CD4-positive, alpha-beta T cell treated with Interleukin-21 for 1 hour (primary cell): ENCODE data around the gene OVCA2.
"Not testable (repeated sequence)": the region's sequence is repeated elsewhere in the genome, so short reads cannot be mapped to it uniquely, and the experiment has no call there.

Experiments used
- DNase-seq: peaks from one replicate; pipeline ENCODE4 v3.0.0-alpha.2; 2020

Gene OVCA2

DNA sequence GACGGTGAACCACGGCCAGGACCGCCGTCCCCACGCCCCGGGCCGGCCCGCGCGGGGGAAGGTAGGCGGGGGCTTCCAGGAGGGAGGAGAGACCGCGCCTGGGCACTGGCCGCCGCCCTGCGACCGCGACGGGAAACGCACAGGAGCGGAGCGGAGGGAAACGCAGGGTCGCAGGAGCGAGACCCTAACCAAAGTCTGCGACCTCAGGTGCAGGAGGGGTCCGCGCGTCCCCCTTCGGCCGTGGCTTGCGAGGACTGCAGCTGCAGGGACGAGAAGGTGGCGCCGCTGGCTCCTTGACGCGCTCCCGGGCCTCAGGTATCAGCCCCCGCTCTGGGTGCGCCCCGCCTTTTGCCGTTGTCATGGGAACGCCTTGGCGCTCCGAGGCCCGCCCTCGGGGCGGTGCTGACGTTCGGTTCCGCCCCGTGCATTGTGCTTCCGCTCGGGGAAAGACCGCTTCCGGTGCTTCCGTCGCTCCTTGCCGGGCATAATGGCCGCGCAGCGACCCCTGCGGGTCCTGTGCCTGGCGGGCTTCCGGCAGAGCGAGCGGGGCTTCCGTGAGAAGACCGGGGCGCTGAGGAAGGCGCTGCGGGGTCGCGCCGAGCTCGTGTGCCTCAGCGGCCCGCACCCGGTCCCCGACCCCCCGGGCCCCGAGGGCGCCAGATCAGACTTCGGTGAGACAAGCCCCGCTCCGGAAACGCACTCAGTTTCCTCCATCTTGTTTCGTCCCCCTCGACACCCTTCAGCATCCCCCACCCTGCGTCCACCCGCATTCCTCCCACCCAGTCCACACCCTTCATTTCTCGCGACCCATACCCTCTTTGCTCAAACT lies at the start of gene OVCA2:
OVCA2 (plus strand) TSS at position 462 of the 829 bp plus-strand sequence; CDS start at position 488, 26 bp downstream.
- DNase-seq: peak; percentile 97

DNA sequence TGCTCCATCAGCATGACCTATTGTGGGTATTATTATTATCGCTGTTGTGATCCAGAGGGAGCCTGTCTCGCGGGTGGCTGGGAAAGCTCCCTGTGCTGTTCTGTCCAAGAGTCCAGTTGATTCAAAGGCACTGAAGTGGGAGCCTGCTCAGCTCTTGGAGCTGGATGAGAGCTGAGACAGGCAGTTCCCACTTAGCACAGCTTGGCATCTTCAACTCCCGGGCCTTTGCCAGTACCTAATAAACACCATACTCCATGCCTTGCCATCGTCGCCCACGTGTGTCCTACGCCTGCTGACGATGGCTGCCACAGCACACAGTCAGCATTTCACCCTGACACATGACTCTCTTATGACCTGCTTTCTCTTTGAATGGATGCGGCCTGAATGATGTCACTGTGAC lies 49.3 kb upstream of the OVCA2 start:
- DNase-seq: no peak

GRCh38 chr17:1994707-1995106 lies 47.1 kb upstream of the OVCA2 start:
- DNase-seq: no peak

- no peak for DNase-seq
Measured at GRCh38 chr17:1995321-1995892, 46.4 kb upstream of the OVCA2 start.

- no peak for DNase-seq
Measured at GRCh38 chr17:1995907-1996799, 45.7 kb upstream of the OVCA2 start.

DNA sequence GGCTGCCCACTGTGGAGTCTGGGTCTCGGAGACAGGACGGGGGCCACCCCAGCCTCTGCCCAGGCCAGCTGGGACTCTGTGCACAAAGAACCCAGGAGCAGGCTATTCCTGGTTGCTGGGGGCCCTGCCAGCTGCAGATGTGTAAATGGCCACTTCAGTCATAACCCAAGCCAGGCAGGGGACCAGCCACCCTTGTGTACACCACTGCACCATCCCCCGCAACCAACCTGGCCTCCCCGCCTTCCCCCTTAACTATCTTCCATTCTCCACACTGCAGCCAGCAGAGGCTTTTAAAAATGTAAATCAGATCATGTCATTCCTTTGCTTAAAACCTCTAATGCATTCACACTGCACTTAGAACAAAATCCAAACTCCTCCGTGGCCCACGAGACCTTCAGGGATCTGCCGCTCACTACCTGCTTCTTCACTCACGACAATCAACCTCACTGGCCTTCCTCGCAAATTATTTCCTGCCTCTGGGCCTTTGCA lies 45.0 kb upstream of the OVCA2 start:
- DNase-seq: no peak

DNA sequence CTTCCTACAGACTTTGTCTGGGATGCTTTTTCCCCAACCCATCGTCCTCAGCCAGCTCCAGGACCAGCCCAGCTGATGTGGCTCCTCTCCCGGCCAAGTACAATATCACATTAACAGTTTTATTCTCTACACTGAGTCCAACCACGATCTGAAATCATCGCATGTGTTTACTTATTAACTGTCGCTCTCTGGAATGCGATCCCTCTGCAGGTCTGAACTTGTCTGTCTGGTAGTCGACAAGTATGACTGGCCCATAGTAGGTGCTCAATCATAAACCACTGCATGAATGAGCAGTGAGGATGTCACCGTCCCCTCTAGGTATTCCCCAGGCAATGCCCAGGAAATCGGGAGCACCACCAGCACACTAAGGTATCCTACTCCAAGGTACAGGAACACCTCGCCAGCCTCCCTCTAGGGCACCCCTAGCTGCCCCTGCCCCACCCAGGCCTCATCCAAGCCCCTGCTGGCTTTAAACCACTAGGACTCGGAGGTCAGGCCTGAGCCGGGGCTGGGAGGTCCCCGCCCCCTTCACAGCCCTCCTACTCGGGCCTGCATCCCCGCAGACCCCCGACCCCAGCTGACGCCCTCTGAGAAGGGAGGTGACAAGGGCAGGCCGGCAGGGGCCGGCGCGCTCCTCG lies 44.4 kb upstream of the OVCA2 start:
- DNase-seq: no peak

DNA sequence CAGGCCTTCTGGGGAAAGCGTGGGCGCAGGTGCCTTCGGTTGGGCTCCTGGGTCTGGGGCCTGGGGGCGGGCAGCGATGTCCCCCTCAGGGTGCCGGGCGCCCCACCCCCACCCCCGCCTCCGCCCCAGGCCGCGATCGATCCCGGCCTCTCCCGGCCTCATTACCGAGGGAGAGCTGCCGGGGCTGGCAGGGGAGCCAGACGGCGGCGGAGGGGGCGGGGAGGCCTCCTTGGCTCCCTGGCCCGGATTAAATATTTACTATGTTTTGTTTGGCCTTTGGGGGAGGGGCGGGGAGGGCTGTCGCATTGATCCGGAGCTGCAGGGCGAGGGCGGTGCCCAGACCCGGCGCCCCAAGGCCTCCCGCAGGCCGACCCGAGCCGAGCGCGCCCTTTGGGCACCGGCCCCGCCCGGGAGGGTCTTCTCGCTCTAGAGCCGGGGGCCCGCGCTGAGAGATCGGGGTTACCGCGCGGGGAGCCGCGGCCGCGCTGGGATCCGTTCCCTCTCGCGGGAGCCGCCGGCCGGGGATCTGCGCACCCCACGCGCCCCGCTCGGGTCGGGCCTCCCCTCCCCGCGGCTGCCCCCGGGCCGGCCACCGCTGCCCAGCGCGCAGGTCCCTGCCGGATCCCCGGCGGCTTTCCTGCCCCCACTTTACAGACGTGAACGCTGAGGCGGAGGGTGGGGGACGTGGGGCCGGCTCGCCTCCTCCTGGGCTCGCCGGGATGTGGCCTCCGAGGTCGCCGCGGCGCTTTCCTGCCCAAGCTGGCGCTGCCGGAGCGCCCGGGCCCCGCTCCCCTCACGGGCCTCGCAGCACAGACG lies 43.7 kb upstream of the OVCA2 start:
- no peak for DNase-seq

DNA sequence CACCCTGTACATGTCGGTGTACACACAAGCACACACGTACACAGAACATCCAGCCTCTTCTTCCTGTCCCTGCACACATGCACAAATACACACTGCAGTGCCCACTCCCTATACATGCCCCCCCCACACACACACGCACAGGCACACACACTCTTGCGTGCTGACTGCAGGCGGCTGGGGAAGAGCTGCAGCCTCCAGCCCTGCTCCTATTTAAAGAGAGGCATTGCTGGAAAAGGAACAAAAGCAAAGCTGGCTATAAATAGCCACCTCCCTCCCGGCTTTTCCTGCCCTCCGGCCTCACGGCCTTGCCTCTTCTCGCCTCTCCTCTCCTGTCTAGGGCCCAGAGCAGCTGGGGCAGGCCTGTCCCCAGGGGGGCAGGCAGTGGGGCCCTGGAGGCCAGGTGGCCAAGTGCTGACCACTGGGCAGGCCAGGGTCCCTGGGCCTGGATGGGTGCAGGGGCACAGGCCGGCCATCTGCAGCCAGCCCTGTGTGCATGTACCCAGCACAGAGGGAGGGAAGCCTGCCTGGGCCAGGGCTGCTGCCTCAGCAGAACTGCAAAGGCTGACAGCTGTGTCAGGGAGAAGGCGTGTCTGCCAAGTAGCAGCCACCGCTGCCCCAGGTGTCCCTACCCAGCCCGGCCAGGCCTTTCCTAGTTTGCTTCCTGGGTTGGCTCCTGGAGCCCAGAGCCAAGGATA lies 42.1 kb upstream of the OVCA2 start:
- DNase-seq: no peak

DNA sequence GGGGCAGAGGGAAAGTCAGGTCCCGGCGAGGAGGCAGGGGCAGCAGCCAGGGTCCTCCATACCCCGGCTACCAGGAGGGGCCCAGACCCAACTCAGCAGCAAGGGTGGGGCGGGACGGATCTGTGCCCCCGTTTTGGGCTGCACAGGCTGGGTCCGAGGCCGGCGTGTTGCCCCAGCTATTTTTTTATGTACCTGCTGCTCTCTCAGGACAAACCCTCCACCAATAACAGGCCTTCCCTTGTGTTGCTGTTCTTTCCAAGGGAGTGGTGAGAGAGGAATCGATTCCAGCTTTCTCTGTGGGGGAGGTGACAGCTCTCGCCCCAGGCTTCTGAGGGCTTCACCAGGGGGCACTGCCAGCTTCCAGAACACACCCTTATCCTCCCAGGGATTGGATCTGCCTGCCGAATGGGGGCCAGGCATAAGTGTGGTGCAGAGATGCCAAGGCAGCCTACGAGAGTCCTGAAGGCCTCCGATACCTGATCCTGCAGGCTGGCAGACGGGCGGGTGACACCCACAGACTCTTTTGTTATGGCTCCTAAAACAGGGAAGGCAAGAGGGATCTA lies 39.0 kb upstream of the OVCA2 start:
- DNase-seq: no peak

GRCh38 chr17:2003525-2003924 lies 38.3 kb upstream of the OVCA2 start:
- no peak for DNase-seq

- no peak for DNase-seq
Measured at GRCh38 chr17:2004435-2004952, 37.3 kb upstream of the OVCA2 start.

DNA sequence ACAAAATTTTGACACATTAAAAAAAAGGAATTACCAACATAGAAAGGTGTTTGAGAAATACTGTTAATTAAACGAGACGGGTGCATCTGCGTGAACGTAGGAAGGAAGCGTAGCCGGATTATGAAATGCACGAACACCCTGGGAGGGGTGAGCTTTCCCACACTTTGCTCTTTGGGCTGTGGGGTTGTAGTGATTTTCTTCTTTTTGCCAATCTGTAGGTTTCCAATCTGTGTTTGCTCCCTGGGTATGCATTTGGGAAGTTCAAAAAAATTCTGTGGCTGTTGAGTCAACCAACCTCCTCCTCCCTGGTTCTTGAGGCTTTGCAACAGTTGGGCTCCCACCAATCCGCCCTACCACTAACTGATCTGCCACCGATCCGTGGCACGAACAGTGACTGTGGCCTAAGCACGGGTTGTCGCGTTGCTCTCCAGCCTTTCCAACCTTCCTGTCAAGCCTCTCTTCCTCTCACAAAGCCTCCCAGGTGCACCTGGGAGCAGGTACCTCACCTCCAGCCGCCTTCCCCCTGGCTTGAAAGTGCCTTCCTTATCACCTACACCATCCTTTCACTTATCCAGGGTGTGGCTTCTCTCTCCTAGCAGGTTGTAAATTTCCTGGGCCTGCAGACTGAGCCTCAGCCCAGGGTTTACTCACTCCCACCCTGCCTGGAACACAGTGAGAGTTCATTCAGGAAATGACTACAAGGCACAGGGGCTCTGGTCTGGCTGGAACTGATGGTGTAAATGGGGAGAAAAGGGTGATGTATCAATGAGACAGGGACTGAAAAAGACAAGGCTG lies 33.3 kb upstream of the OVCA2 start:
- DNase-seq: no peak

DNA sequence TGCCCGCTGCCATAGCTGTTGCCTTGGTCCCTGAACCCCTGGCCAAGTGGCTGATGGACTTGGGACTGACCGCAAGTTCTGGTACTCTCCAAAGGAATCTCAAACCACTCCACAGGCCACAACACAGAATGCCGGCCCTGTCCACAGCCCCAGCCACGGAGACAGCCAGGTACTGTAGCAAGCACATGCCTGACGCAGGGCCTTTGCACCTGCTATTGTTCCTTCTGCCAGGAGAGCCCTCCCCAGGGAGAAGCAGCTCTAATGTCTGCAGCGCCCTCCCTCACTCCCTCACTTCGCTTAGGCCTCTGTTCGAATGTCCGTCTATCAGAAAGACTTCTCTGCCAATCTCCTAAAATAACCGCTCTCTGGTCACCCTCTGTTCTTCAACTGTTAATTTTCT lies 32.1 kb upstream of the OVCA2 start:
- DNase-seq: no peak

DNA sequence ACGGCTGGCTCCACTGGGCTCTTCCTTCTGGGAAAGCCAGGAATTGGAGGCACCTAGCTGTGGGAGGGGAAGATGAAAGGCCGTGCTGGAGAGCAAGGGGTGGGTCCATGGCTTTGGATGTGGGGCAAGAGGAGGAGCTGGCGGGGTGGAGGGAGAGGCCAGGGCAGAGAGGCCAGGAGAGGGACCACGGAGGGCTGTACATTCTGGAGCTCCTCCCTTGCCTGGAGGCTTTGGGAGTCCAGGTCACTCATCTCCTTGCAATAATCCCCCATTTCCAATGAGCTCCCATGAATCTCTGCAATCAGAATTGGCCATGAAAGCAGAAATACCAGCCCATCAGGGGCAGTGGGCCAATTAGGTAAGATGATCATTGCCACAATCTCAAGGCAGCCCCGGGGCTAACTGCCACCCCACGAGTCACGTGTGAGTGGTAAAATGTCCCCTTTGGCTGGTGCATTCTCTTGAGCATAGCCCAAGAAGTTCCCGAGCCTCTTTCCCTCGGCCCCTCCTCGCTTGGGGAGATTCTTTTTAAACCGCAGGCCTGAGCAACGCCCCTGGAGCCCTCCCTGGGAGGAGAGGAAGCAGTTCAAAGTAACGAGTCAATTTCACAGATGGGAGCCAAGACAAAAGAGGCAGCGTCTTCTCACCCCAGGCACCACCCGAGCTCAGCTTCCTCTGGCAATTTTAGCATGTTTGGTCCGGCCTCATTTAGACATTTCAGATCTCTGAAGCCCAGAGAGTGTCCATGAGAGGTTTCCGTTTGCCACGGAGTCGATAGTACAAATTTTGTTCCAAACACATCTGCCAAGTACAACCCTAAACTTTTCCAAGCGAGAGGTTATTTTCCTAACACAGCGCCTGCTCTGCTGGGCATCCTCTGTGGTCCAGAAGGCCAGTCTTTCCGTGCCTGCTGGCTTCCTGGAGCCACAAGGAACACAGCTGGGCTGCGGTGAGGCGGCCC lies 30.1 kb upstream of the OVCA2 start:
- DNase-seq: no peak

DNA sequence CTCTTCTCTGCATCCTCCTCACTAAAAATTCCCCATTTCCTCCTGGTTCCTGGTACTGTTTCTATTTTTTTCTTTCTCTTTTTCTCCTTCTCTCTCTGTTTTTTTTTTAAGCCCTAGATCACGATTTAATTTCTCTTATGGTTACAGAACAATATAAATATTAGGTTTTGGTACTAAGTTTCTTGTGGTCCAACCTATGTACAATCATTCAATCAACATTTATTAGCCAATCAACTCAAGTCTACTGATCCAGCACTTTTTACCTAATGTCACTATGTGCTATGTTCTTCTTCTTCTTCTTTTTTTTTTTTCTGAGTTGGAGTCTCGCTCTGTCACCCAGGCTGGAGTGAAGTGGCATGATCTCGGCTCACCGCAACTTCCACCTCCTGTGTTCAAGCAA lies 29.3 kb upstream of the OVCA2 start:
- DNase-seq: no peak

GRCh38 chr17:2013220-2013993 lies 28.4 kb upstream of the OVCA2 start:
- not testable (repeated sequence) for DNase-seq

- no peak for DNase-seq
Measured at GRCh38 chr17:2013994-2014317, 27.9 kb upstream of the OVCA2 start.
